B cell (primary cell): ENCODE data around the gene CAMTA1. TPM values are rescaled to one million over a fixed set of nuclear protein-coding genes. Genes with fewer than 3 reads are reported as not detected.

Source experiments
- ATAC-seq: fragments of 200-7000 bp; cut with Tn5 transposase; one replicate; pipeline ENCODE4 v1.10.0; 2021; ENCODE audit warnings: low read depth, mild to moderate bottlenecking, moderate number of reproducible peaks, moderate library complexity
- CTCF ChIA-PET: fragments of 350-600 bp; sonication (Branson Sonifier 250); formaldehyde crosslinking; loops from one replicate; lab custom pipeline; 2021; ENCODE audit warnings: antibody characterized with exemption, inconsistent platforms; lab: Charles Lee
- POLR2A ChIA-PET: fragments of 350-600 bp; sonication (Branson Sonifier 250); formaldehyde crosslinking; loops from one replicate; lab custom pipeline; 2021; ENCODE audit warnings: antibody characterized with exemption; lab: Charles Lee
- DNase-seq: peaks from one replicate; pipeline ENCODE4 v3.0.0; 2013
- H2AFZ ChIP-seq: 2 replicates; pipeline ENCODE4 v1.6.1; 2012; ENCODE audit warnings: mild to moderate bottlenecking, low read depth, low read length; ENCODE audit not compliant: insufficient read depth, poor library complexity, severe bottlenecking
- H3K27ac ChIP-seq, 2 donors: 1 replicate in 1 of 2; 2 replicates in 1 of 2; pipeline ENCODE4 v1.5.1; 2012 to 2013; ENCODE audit warnings: low read length in 2 of 2, mild to moderate bottlenecking in 2 of 2, moderate library complexity in 1 of 2
- H3K27me3 ChIP-seq, 4 experiments: fragments of 200-600 bp in 1 of 4; sonication (generic) in 1 of 4; replicated peaks in 1 of 4; 1 replicate in 2 of 4; 2 replicates in 2 of 4; pipeline versions ENCODE4 v1.6.1 to v1.7.0; 2013 to 2016; ENCODE audit warnings: low read length in 3 of 4, mild to moderate bottlenecking in 2 of 4, mixed read lengths in 1 of 4, moderate library complexity in 1 of 4; ENCODE audit not compliant: insufficient read depth in 4 of 4, control insufficient read depth in 3 of 4; ENCODE audit errors: control extremely low read depth in 1 of 4
- H3K36me3 ChIP-seq, 2 experiments: replicated peaks in 1 of 2; 1 replicate in 1 of 2; 2 replicates in 1 of 2; pipeline versions ENCODE4 v1.6.1 to v1.7.1; 2013; ENCODE audit warnings: low read length in 1 of 2; ENCODE audit not compliant: insufficient read depth in 2 of 2, control insufficient read depth in 1 of 2; ENCODE audit errors: control extremely low read depth in 1 of 2, extremely low read depth in 1 of 2
- H3K4me1 ChIP-seq, 2 donors: fragments of 200-600 bp in 1 of 2; sonication (generic) in 1 of 2; 1 replicate in 1 of 2; 2 replicates in 1 of 2; pipeline versions ENCODE4 v1.5.1 to v1.6.1; 2013 to 2017; ENCODE audit warnings: low read length in 2 of 2; ENCODE audit not compliant: control insufficient read depth in 2 of 2, insufficient read depth in 2 of 2
- H3K4me2 ChIP-seq: replicated peaks from 2 replicates; pipeline ENCODE3; 2012; ENCODE audit warnings: mild to moderate bottlenecking, low read depth, low read length; ENCODE audit not compliant: poor library complexity, severe bottlenecking
- H3K4me3 ChIP-seq, 5 experiments: fragments of 200-600 bp in 1 of 5; sonication (generic) in 1 of 5; 1 replicate in 3 of 5; 2 replicates in 2 of 5; pipeline versions ENCODE4 v1.5.1 to v1.7.0; 2011 to 2016; ENCODE audit warnings: low read length in 4 of 5, mild to moderate bottlenecking in 4 of 5, low read depth in 2 of 5, control low read depth in 1 of 5, moderate library complexity in 1 of 5; ENCODE audit not compliant: insufficient read depth in 1 of 5; ENCODE audit errors: control extremely low read depth in 1 of 5, extremely low read depth in 1 of 5
- H3K79me2 ChIP-seq: fragments of 200-600 bp; sonication (generic); one replicate; pipeline ENCODE4 v1.6.0; 2016; ENCODE audit warnings: low read length; ENCODE audit not compliant: control insufficient read depth, insufficient read depth
- H3K9ac ChIP-seq: fragments of 200-600 bp; sonication (generic); 2 replicates; pipeline ENCODE4 v1.6.1; 2017; ENCODE audit warnings: mild to moderate bottlenecking, low read length, moderate library complexity
- H3K9me3 ChIP-seq, 3 donors: one replicate each; pipeline versions ENCODE4 v1.6.1 to v1.7.1; 2013; ENCODE audit warnings: low read length in 2 of 3; ENCODE audit not compliant: control insufficient read depth in 2 of 3, insufficient read depth in 1 of 3; ENCODE audit errors: control extremely low read depth in 1 of 3
- H4K20me1 ChIP-seq: 2 replicates; pipeline ENCODE4 v1.6.0; 2012; ENCODE audit warnings: mild to moderate bottlenecking, low read length; ENCODE audit not compliant: insufficient read depth, control insufficient read depth, poor library complexity, severe bottlenecking
- H3K27ac Mint-ChIP-seq: one replicate; pipeline ENCODE4 v1.8.0; 2021; ENCODE audit warnings: mixed read lengths
- H3K27me3 Mint-ChIP-seq: one replicate; pipeline ENCODE4 v1.8.0; 2021; ENCODE audit warnings: mixed read lengths
- H3K4me1 Mint-ChIP-seq: one replicate; pipeline ENCODE4 v1.8.0; 2021; ENCODE audit warnings: mixed read lengths
- H3K4me3 Mint-ChIP-seq: one replicate; pipeline ENCODE4 v1.8.0; 2021; ENCODE audit warnings: mixed read lengths
- H3K9me3 Mint-ChIP-seq: one replicate; pipeline ENCODE4 v1.8.0; 2022; ENCODE audit warnings: mixed read lengths; ENCODE audit not compliant: insufficient read depth
- EZH2 ChIP-seq: IDR thresholded peaks from 2 replicates; pipeline ENCODE4 v1.6.1; 2012; ENCODE audit warnings: borderline replicate concordance, low read depth, mild to moderate bottlenecking, moderate library complexity, low read length; ENCODE audit not compliant: insufficient read depth, poor library complexity, severe bottlenecking
- WGBS: methylation state at CpG from one replicate; pipeline ENCODE4 v1.1.5; 2013; ENCODE audit warnings: missing lambda C conversion rate; ENCODE audit not compliant: insufficient coverage; 5-methylcytosine and 5-hydroxymethylcytosine counted together
- intact Hi-C: fragments of 100-400 bp; cut with micrococcal nuclease; formaldehyde crosslinking; loops from one replicate; pipeline ENCODE4 v1.10.0; 2022
- polyA plus RNA-seq: library from polyadenylated mRNA; depleted of rRNA; stranded (reverse); fragments of >200 nt; gene quantifications from 2 replicates; pipeline ENCODE4 v1.2.3, GENCODE V29; 2012
- total RNA-seq, 2 donors: library from RNA; stranded (reverse); fragments of 120-200 nt in 1 of 2; gene quantifications; 1 replicate in 1 of 2; 2 replicates in 1 of 2; pipeline versions ENCODE4 v1.2.3 to v1.2.4, GENCODE V29; 2013 to 2022
- TF ChIP-seq, protein P1 (sequence below): fragments of 200-600 bp; IDR thresholded peaks from one replicate; pipeline ENCODE4 v1.8.0; 2022; ENCODE audit warnings: antibody characterized with exemption, mild to moderate bottlenecking

The CAMTA1 gene
- total and polyA plus RNA-seq, 2 donors (not counting 1 experiment from before 2014, with no cell fraction given) = 42.2 to 45.7 TPM

DNA sequence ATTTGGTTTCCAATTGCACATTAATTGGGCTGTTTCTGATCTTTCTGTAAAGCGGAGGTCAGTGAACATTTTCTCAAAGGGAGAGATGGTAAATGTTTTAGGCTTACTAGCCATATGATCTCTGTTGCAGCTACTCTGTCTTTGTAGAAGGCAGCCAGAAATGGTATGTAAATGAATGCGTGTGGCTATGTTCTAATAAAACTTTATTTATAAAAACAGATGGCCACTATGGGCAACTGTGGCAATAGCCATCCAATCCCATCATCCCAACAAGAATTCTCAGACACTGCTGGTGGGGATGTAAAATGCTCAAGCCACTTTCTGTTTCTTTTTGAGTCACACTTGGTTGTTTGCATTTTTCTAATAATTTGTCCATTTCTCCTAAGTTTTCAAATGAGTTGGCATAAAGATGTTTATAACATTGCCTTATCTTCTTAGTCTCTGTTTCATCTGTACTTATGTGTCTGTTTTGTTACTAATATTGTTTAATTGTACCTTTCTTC is 537.1 kb downstream of the CAMTA1 start:
- Histone ChIP-seq H3K27me3 (peaks cover 0 to 7% (median 0%) of the 10 kb centered on the region in 4 experiments), H3K4me3 (no peak overlapping the region), H3K36me3 (no peaks in the 10 kb centered on the region), H3K9me3 (no peaks in the 10 kb centered on the region), H3K27ac (no peak overlapping the region), H3K79me2 (no peaks in the 10 kb centered on the region), H2AFZ (no peak overlapping the region), H3K9ac (no peak overlapping the region), H4K20me1 (no peaks in the 10 kb centered on the region), H3K4me2 (no peak overlapping the region), H3K4me1 (no peaks in the 10 kb centered on the region)
- WGBS = 100% methylated on average over 1 of the region's 2 CpGs
- H3K27ac Mint-ChIP-seq = no peak overlapping the region
- no peak for ATAC-seq
- H3K4me1 Mint-ChIP-seq = no peaks in the 10 kb centered on the region
- ChIA-PET POLR2A (no interaction called here), CTCF (no interaction called here)
- no peaks in the 10 kb centered on the region for H3K9me3 Mint-ChIP-seq
- intact Hi-C loops = no loop called here
- peaks cover 18% of the 10 kb centered on the region for H3K27me3 Mint-ChIP-seq
- no peak for DNase-seq
- TF ChIP-seq, protein P1, sequence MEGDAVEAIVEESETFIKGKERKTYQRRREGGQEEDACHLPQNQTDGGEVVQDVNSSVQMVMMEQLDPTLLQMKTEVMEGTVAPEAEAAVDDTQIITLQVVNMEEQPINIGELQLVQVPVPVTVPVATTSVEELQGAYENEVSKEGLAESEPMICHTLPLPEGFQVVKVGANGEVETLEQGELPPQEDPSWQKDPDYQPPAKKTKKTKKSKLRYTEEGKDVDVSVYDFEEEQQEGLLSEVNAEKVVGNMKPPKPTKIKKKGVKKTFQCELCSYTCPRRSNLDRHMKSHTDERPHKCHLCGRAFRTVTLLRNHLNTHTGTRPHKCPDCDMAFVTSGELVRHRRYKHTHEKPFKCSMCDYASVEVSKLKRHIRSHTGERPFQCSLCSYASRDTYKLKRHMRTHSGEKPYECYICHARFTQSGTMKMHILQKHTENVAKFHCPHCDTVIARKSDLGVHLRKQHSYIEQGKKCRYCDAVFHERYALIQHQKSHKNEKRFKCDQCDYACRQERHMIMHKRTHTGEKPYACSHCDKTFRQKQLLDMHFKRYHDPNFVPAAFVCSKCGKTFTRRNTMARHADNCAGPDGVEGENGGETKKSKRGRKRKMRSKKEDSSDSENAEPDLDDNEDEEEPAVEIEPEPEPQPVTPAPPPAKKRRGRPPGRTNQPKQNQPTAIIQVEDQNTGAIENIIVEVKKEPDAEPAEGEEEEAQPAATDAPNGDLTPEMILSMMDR = no peak
- no peak for TF ChIP-seq EZH2
- H3K4me3 Mint-ChIP-seq = no peak overlapping the region

GRCh38 chr1:7322912-7323311 is 537.7 kb downstream of the CAMTA1 start:
- no CpG with 5 or more reads among the region's 1 CpG for WGBS
- POLR2A ChIA-PET = no interaction called here

More at GRCh38 chr1:7322912-7323311, 537.7 kb downstream of the CAMTA1 start:
- DNase-seq = no peak
- Histone ChIP-seq H3K79me2 (no peaks in the 10 kb centered on the region), H3K27me3 (peaks cover 0 to 7% (median 0%) of the 10 kb centered on the region in 4 experiments), H3K36me3 (no peaks in the 10 kb centered on the region), H2AFZ (no peak overlapping the region), H3K9me3 (peaks cover 0 to under 1% (median under 1%) of the 10 kb centered on the region in 3 donors), H3K4me3 (no peak overlapping the region), H4K20me1 (no peaks in the 10 kb centered on the region), H3K4me1 (no peaks in the 10 kb centered on the region), H3K9ac (no peak overlapping the region), H3K27ac (no peak overlapping the region), H3K4me2 (no peak overlapping the region)
- Mint-ChIP-seq H3K9me3 (peaks cover 4% of the 10 kb centered on the region), H3K27ac (no peak overlapping the region), H3K4me3 (no peak overlapping the region), H3K27me3 (peaks cover 18% of the 10 kb centered on the region), H3K4me1 (no peaks in the 10 kb centered on the region)
- ATAC-seq = no peak
- TF ChIP-seq EZH2 = no peak
- intact Hi-C loops = no loop called here
- CTCF ChIA-PET = no interaction called here
